H1 (cell line): Measurements from ENCODE around the gene B4GALT5. TPM values are rescaled to one million over a fixed set of nuclear protein-coding genes. Genes with fewer than 3 reads are reported as not detected.

ENCODE experiments used
- CHD7 ChIP-seq: fragments of 300-600 bp; sonication (generic); IDR thresholded peaks from 2 replicates; pipeline ENCODE4 v1.7.1; 2012; ENCODE audit warnings: low read length, moderate library complexity, mild to moderate bottlenecking, inconsistent platforms; ENCODE audit not compliant: insufficient replicate concordance
- SP2 ChIP-seq: IDR thresholded peaks from 2 replicates; pipeline ENCODE4 v1.6.1; 2012; ENCODE audit warnings: mild to moderate bottlenecking, low read length, inconsistent platforms
- polyA plus RNA-seq, 7 experiments: library from polyadenylated mRNA; depleted of rRNA in 3 of 7; stranded (reverse) in 5 of 7; unstranded in 2 of 7; fragments of >200 nt in 5 of 7; fragments of 200-250 nt in 2 of 7; gene quantifications; 1 replicate in 5 of 7; 2 replicates in 1 of 7; 4 replicates in 1 of 7; pipeline versions ENCODE4 v1.2.1 to v1.2.3, GENCODE V29; 2011 to 2013; ENCODE audit warnings: missing spikeins in 2 of 7, mixed read lengths in 2 of 7
- total RNA-seq: library from RNA; stranded (reverse); fragmentation: NEBNext Ultra II Directional; extraction: Animal tissue kit (Norgen Biotek cat#: 25700); gene quantifications from 2 replicates; pipeline ENCODE4 v1.2.1, GENCODE V29; 2021

The B4GALT5 gene
- total and polyA plus RNA-seq, 2 of the 8 experiments (the other 6 are each of a cell fraction or from before 2014, with no cell fraction given), result 46.5 to 75.4 TPM

GRCh38 chr20:49619113-49620048 is 94.3 kb downstream of the B4GALT5 start (continued):
- TF ChIP-seq CHD7 (no peak), SP2 (no peak)
